C4-2B (cell line): ENCODE measurements around the gene SBNO2.

Experiments used
- ZFX ChIP-seq: fragments of 450-650 bp; IDR thresholded peaks from 2 replicates; pipeline ENCODE4 v1.6.1; 2017
- TF ChIP-seq, protein P1 (sequence below): fragments of 450-650 bp; conservative IDR thresholded peaks from 2 replicates; pipeline ENCODE4 v1.5.1; 2017; ENCODE audit warnings: mild to moderate bottlenecking

DNA sequence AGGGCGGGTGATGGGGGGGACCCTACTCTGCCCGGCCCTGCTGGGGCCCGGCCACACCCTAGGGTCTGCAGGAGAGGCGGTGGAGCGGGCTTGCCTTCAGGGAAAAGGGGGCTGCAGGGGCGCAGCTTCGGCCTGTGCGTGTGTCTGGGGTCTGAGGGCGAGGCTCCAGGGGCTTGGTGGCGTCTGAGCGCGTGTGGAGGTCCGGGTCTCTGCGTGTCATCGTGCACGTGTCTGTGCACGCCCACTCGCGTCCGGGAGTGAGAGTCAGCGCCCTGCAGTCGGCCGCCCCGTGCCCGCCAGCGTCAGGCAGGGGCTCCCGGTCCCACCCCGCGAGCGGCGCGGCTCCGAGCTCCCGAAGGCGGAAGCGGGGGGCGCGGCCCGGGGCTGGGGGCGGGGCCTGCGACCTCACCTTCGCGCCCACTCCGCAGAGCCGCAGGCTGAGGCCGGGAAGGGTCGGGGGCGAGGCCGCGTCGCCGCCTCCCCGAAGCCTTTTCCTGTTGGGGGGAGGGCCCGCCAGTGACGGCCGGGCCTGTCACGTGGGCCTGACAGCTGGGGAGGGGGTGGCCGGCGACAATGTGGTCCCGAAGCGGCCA is 107.2 kb downstream of the SBNO2 start, which contains the start of gene ARHGAP45:
- TF ChIP-seq, protein P1, sequence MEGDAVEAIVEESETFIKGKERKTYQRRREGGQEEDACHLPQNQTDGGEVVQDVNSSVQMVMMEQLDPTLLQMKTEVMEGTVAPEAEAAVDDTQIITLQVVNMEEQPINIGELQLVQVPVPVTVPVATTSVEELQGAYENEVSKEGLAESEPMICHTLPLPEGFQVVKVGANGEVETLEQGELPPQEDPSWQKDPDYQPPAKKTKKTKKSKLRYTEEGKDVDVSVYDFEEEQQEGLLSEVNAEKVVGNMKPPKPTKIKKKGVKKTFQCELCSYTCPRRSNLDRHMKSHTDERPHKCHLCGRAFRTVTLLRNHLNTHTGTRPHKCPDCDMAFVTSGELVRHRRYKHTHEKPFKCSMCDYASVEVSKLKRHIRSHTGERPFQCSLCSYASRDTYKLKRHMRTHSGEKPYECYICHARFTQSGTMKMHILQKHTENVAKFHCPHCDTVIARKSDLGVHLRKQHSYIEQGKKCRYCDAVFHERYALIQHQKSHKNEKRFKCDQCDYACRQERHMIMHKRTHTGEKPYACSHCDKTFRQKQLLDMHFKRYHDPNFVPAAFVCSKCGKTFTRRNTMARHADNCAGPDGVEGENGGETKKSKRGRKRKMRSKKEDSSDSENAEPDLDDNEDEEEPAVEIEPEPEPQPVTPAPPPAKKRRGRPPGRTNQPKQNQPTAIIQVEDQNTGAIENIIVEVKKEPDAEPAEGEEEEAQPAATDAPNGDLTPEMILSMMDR = no peak
- no peak for TF ChIP-seq ZFX
